Thoracic aorta (tissue), 2 donors: Measurements from ENCODE around the gene RPUSD2. TPM values are rescaled to one million over a fixed set of nuclear protein-coding genes. Genes with fewer than 3 reads are reported as not detected.

ENCODE experiments used
- ATAC-seq: fragments of 150-250 bp; one replicate; pipeline ENCODE4 v1.8.0; 2017; ENCODE audit warnings: low read depth; ENCODE audit not compliant: insufficient number of reproducible peaks, low FRiP score
- DNase-seq: peaks from one replicate; pipeline ENCODE4 v3.0.0-alpha.2; 2020; ENCODE audit warnings: low spot score
- H3K27ac ChIP-seq, 2 donors: fragments of 200-600 bp; sonication (generic); 1 replicate in 1 of 2; 2 replicates in 1 of 2; pipeline ENCODE4 v1.5.1; 2016; ENCODE audit warnings: mild to moderate bottlenecking in 2 of 2, moderate library complexity in 2 of 2
- H3K27me3 ChIP-seq: fragments of 200-600 bp; sonication (generic); replicated peaks from 2 replicates; pipeline ENCODE4 v1.6.0; 2016; ENCODE audit warnings: mild to moderate bottlenecking; ENCODE audit not compliant: insufficient read depth
- H3K36me3 ChIP-seq: fragments of 200-600 bp; sonication (generic); one replicate; pipeline ENCODE4 v1.5.1; 2016
- H3K4me1 ChIP-seq, 2 donors: fragments of 200-600 bp; sonication (generic); 1 replicate in 1 of 2; 2 replicates in 1 of 2; pipeline versions ENCODE4 v1.5.1 to v1.6.0; 2016; ENCODE audit warnings: low read depth in 2 of 2, mild to moderate bottlenecking in 1 of 2; ENCODE audit not compliant: control insufficient read depth in 1 of 2
- H3K4me3 ChIP-seq: fragments of 200-600 bp; sonication (generic); 2 replicates; pipeline ENCODE4 v1.5.1; 2016; ENCODE audit warnings: mild to moderate bottlenecking
- H3K9me3 ChIP-seq: fragments of 200-600 bp; sonication (generic); 2 replicates; pipeline ENCODE4 v1.5.1; 2016
- total RNA-seq, 2 donors: library from RNA; depleted of rRNA; stranded (reverse); fragments of >200 nt; gene quantifications; one replicate each; pipeline versions ENCODE4 v1.1.0 to v1.2.3, GENCODE V29; 2016
- TF ChIP-seq, protein P1 (sequence below): fragments of 200-600 bp; sonication (generic); IDR thresholded peaks from one replicate; pipeline ENCODE4 v1.5.1; 2019; ENCODE audit warnings: antibody characterized with exemption

Gene RPUSD2
- total RNA-seq, 2 donors from 2014 or later, result 9.6 to 9.8 TPM

GRCh38 chr15:40598126-40598525 lies 29.0 kb downstream of the RPUSD2 start:
- H3K27ac ChIP-seq, result no peak overlapping the region
- ATAC-seq, result no peak
- H3K27me3 ChIP-seq, result no peaks in the 10 kb centered on the region
- H3K9me3 ChIP-seq, result no peaks in the 10 kb centered on the region
- H3K4me1 ChIP-seq, result peaks cover 0 to 6% of the 10 kb centered on the region in 2 donors
- no peaks in the 10 kb centered on the region for H3K36me3 ChIP-seq
- no peak overlapping the region for H3K4me3 ChIP-seq
- TF ChIP-seq, protein P1, sequence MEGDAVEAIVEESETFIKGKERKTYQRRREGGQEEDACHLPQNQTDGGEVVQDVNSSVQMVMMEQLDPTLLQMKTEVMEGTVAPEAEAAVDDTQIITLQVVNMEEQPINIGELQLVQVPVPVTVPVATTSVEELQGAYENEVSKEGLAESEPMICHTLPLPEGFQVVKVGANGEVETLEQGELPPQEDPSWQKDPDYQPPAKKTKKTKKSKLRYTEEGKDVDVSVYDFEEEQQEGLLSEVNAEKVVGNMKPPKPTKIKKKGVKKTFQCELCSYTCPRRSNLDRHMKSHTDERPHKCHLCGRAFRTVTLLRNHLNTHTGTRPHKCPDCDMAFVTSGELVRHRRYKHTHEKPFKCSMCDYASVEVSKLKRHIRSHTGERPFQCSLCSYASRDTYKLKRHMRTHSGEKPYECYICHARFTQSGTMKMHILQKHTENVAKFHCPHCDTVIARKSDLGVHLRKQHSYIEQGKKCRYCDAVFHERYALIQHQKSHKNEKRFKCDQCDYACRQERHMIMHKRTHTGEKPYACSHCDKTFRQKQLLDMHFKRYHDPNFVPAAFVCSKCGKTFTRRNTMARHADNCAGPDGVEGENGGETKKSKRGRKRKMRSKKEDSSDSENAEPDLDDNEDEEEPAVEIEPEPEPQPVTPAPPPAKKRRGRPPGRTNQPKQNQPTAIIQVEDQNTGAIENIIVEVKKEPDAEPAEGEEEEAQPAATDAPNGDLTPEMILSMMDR, result no peak
- no peak for DNase-seq

- H3K4me1 ChIP-seq, result peaks cover 0 to 6% of the 10 kb centered on the region in 2 donors
- ATAC-seq, result no peak
- TF ChIP-seq, protein P1, result no peak
Observed at GRCh38 chr15:40598672-40599071, 29.6 kb downstream of the RPUSD2 start.

GRCh38 chr15:40600956-40601355 lies 31.9 kb downstream of the RPUSD2 start:
- no peak for ATAC-seq
- DNase-seq, result no peak
- Histone ChIP-seq H3K4me1 (no peaks in the 10 kb centered on the region), H3K4me3 (no peak overlapping the region), H3K27me3 (no peaks in the 10 kb centered on the region), H3K27ac (no peak overlapping the region), H3K9me3 (no peaks in the 10 kb centered on the region), H3K36me3 (no peaks in the 10 kb centered on the region)
- TF ChIP-seq, protein P1, result no peak

More at GRCh38 chr15:40598672-40599071, 29.6 kb downstream of the RPUSD2 start:
- Histone ChIP-seq H3K36me3 (no peaks in the 10 kb centered on the region), H3K27ac (no peak overlapping the region), H3K27me3 (no peaks in the 10 kb centered on the region), H3K4me3 (no peak overlapping the region), H3K9me3 (no peaks in the 10 kb centered on the region)
- no peak for DNase-seq

DNA sequence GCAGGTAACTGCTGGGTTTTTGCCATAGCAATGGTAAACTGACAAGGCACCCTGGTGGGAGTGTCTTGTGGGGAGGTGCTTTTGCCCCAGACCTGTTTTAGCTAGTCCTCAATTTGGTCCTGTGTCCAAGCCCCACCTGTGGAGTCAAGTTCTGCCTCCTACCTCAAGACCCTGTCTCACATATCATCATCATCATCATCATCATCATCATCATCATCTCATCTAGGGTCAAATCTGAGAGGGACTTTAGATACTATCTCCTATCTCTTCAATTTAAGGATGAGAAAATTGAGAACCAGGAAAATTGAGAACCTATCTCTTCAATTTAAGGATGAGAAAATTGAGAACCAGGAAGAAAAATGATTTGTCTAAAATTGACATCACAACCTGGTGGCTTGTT lies 34.8 kb downstream of the RPUSD2 start:
- TF ChIP-seq, protein P1, result no peak
- ATAC-seq, result no peak

DNA sequence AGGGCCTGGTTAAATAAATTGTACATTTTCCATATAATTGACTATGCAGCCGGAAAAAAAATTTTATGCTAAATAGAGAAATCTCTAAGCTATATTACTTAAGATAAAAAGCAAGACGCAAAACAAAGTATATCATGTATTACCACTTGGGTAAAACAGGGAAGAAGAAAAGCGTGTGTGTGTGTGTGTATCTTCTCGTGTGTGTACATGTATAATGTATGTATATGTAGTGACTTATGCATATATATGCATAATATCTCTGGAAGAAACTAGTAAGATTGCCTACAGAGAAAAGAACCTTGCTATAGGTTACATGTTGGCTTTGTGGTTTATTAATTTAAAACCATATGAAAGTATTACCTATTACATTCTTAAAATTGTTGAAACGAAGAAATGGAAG lies 44.0 kb downstream of the RPUSD2 start:
- ATAC-seq (no peak), DNase-seq (no peak)
- Histone ChIP-seq H3K27me3 (no peaks in the 10 kb centered on the region), H3K4me1 (no peaks in the 10 kb centered on the region), H3K36me3 (no peaks in the 10 kb centered on the region), H3K9me3 (no peaks in the 10 kb centered on the region), H3K4me3 (no peak overlapping the region), H3K27ac (no peak overlapping the region)
- TF ChIP-seq, protein P1, result no peak

More for the DNA sequence above, 34.8 kb downstream of the RPUSD2 start:
- no peaks in the 10 kb centered on the region for H3K27me3 ChIP-seq
- no peak for DNase-seq
- H3K4me1 ChIP-seq, result no peaks in the 10 kb centered on the region
- no peak overlapping the region for H3K27ac ChIP-seq
- no peaks in the 10 kb centered on the region for H3K36me3 ChIP-seq
- no peaks in the 10 kb centered on the region for H3K9me3 ChIP-seq
- H3K4me3 ChIP-seq, result no peak overlapping the region
